ENCODE data around the gene ZMIZ1. TPM values are rescaled to one million over a fixed set of nuclear protein-coding genes. Genes with fewer than 3 reads are reported as not detected.

Gene ZMIZ1
- total RNA-seq, 1 donor from 2014 or later: 11.5 TPM

- Histone ChIP-seq H3K4me1 (ENCODE audit: control insufficient read depth in 3 of 3, insufficient read depth in 3 of 3, low read length in 3 of 3) (peaks cover 12 to 36% (median 25%) of the 10 kb centered on the region in 3 donors), H3K27ac (ENCODE audit: low read depth, low read length) (no peak overlapping the region)
Measured at GRCh38 chr10:79350407-79351154, 281.8 kb downstream of the ZMIZ1 start.

GRCh38 chr10:79351332-79351731, 282.6 kb downstream of the ZMIZ1 start:
- no peak overlapping the region for H3K9ac ChIP-seq (ENCODE audit: low read depth in 1 of 3, low read length in 3 of 3)
- H3K36me3 ChIP-seq (ENCODE audit: control insufficient read depth in 3 of 3, insufficient read depth in 3 of 3, low read length in 3 of 3): peaks cover 53 to 68% (median 55%) of the 10 kb centered on the region in 3 donors
- peaks cover 12 to 36% (median 25%) of the 10 kb centered on the region in 3 donors for H3K4me1 ChIP-seq (ENCODE audit: control insufficient read depth in 3 of 3, insufficient read depth in 3 of 3, low read length in 3 of 3)
- no peak overlapping the region for H3K27ac ChIP-seq (ENCODE audit: low read depth, low read length)
- H3K27me3 ChIP-seq (ENCODE audit: control insufficient read depth in 3 of 3, insufficient read depth in 3 of 3, low read length in 3 of 3): no peaks in the 10 kb centered on the region
- no peak overlapping the region for H3K4me3 ChIP-seq (ENCODE audit: low read length in 3 of 3)
- no peaks in the 10 kb centered on the region for H3K9me3 ChIP-seq (ENCODE audit: control insufficient read depth in 3 of 3, low read length in 3 of 3)

More at GRCh38 chr10:79350407-79351154, 281.8 kb downstream of the ZMIZ1 start:
- no peaks in the 10 kb centered on the region for H3K9me3 ChIP-seq (ENCODE audit: control insufficient read depth in 3 of 3, low read length in 3 of 3)
- no peak overlapping the region for H3K4me3 ChIP-seq (ENCODE audit: low read length in 3 of 3)
- peaks cover 53 to 61% (median 55%) of the 10 kb centered on the region in 3 donors for H3K36me3 ChIP-seq (ENCODE audit: control insufficient read depth in 3 of 3, insufficient read depth in 3 of 3, low read length in 3 of 3)
- H3K9ac ChIP-seq (ENCODE audit: low read depth in 1 of 3, low read length in 3 of 3): no peak overlapping the region
- H3K27me3 ChIP-seq (ENCODE audit: control insufficient read depth in 3 of 3, insufficient read depth in 3 of 3, low read length in 3 of 3): no peaks in the 10 kb centered on the region

GRCh38 chr10:79352035-79352877, 283.5 kb downstream of the ZMIZ1 start:
- Histone ChIP-seq H3K27me3 (ENCODE audit: control insufficient read depth in 3 of 3, insufficient read depth in 3 of 3, low read length in 3 of 3) (no peaks in the 10 kb centered on the region), H3K27ac (ENCODE audit: low read depth, low read length) (no peak overlapping the region), H3K4me3 (ENCODE audit: low read length in 3 of 3) (no peak overlapping the region), H3K9ac (ENCODE audit: low read depth in 1 of 3, low read length in 3 of 3) (no peak overlapping the region), H3K4me1 (ENCODE audit: control insufficient read depth in 3 of 3, insufficient read depth in 3 of 3, low read length in 3 of 3) (peaks cover 9 to 32% (median 21%) of the 10 kb centered on the region in 3 donors), H3K9me3 (ENCODE audit: control insufficient read depth in 3 of 3, low read length in 3 of 3) (no peaks in the 10 kb centered on the region), H3K36me3 (ENCODE audit: control insufficient read depth in 3 of 3, insufficient read depth in 3 of 3, low read length in 3 of 3) (peaks cover 54 to 73% (median 55%) of the 10 kb centered on the region in 3 donors)

DNA sequence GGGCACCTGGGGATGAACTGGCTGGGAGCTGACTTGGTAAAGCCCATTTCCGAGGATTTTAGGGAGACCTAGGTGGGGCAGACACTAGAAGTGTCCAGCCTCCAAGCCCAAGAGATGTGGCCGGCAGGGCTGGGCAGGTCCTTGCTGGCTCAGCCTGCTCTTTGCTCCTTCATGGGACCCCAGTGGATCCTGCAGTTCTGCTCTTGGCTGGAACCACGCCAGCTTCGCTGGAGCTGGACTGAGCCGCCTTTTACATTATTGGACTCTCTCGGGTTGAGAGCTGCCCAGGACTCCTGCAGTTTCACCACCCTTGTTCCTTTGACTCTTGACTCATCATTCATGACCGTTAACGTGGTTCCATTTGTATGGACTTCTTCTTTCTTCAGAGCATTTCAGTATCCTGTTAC, 284.2 kb downstream of the ZMIZ1 start:
- Histone ChIP-seq H3K4me1 (ENCODE audit: control insufficient read depth in 3 of 3, insufficient read depth in 3 of 3, low read length in 3 of 3) (peaks cover 5 to 28% (median 17%) of the 10 kb centered on the region in 3 donors), H3K27ac (ENCODE audit: low read depth, low read length) (no peak overlapping the region), H3K9me3 (ENCODE audit: control insufficient read depth in 3 of 3, low read length in 3 of 3) (no peaks in the 10 kb centered on the region), H3K27me3 (ENCODE audit: control insufficient read depth in 3 of 3, insufficient read depth in 3 of 3, low read length in 3 of 3) (no peaks in the 10 kb centered on the region), H3K36me3 (ENCODE audit: control insufficient read depth in 3 of 3, insufficient read depth in 3 of 3, low read length in 3 of 3) (peaks cover 55 to 73% (median 56%) of the 10 kb centered on the region in 3 donors), H3K9ac (ENCODE audit: low read depth in 1 of 3, low read length in 3 of 3) (no peak overlapping the region), H3K4me3 (ENCODE audit: low read length in 3 of 3) (no peak overlapping the region)

DNA sequence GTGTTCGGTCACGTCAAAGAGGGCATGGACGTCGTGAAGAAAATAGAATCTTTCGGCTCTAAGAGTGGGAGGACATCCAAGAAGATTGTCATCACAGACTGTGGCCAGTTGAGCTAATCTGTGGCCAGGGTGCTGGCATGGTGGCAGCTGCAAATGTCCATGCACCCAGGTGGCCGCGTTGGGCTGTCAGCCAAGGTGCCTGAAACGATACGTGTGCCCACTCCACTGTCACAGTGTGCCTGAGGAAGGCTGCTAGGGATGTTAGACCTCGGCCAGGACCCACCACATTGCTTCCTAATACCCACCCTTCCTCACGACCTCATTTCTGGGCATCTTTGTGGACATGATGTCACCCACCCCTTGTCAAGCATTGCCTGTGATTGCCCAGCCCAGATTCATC, 285.0 kb downstream of the ZMIZ1 start:
- Histone ChIP-seq H3K27me3 (ENCODE audit: control insufficient read depth in 3 of 3, insufficient read depth in 3 of 3, low read length in 3 of 3) (no peaks in the 10 kb centered on the region), H3K36me3 (ENCODE audit: control insufficient read depth in 3 of 3, insufficient read depth in 3 of 3, low read length in 3 of 3) (peaks cover 53 to 73% (median 55%) of the 10 kb centered on the region in 3 donors), H3K4me3 (ENCODE audit: low read length in 3 of 3) (no peak overlapping the region), H3K4me1 (ENCODE audit: control insufficient read depth in 3 of 3, insufficient read depth in 3 of 3, low read length in 3 of 3) (peaks cover 0 to 27% (median 15%) of the 10 kb centered on the region in 3 donors), H3K27ac (ENCODE audit: low read depth, low read length) (no peak overlapping the region), H3K9ac (ENCODE audit: low read depth in 1 of 3, low read length in 3 of 3) (no peak overlapping the region), H3K9me3 (ENCODE audit: control insufficient read depth in 3 of 3, low read length in 3 of 3) (no peaks in the 10 kb centered on the region)

GRCh38 chr10:79354141-79354540, 285.4 kb downstream of the ZMIZ1 start:
- Histone ChIP-seq H3K4me3 (ENCODE audit: low read length in 3 of 3) (no peak overlapping the region), H3K27ac (ENCODE audit: low read depth, low read length) (no peak overlapping the region), H3K36me3 (ENCODE audit: control insufficient read depth in 3 of 3, insufficient read depth in 3 of 3, low read length in 3 of 3) (peaks cover 50 to 72% (median 54%) of the 10 kb centered on the region in 3 donors), H3K4me1 (ENCODE audit: control insufficient read depth in 3 of 3, insufficient read depth in 3 of 3, low read length in 3 of 3) (peaks cover 0 to 27% (median 14%) of the 10 kb centered on the region in 3 donors), H3K27me3 (ENCODE audit: control insufficient read depth in 3 of 3, insufficient read depth in 3 of 3, low read length in 3 of 3) (no peaks in the 10 kb centered on the region), H3K9me3 (ENCODE audit: control insufficient read depth in 3 of 3, low read length in 3 of 3) (no peaks in the 10 kb centered on the region), H3K9ac (ENCODE audit: low read depth in 1 of 3, low read length in 3 of 3) (no peak overlapping the region)

- Histone ChIP-seq H3K27me3 (ENCODE audit: control insufficient read depth in 3 of 3, insufficient read depth in 3 of 3, low read length in 3 of 3) (no peaks in the 10 kb centered on the region), H3K4me1 (ENCODE audit: control insufficient read depth in 3 of 3, insufficient read depth in 3 of 3, low read length in 3 of 3) (peaks cover 0 to 23% (median 15%) of the 10 kb centered on the region in 3 donors), H3K27ac (ENCODE audit: low read depth, low read length) (no peak overlapping the region), H3K9me3 (ENCODE audit: control insufficient read depth in 3 of 3, low read length in 3 of 3) (no peaks in the 10 kb centered on the region), H3K36me3 (ENCODE audit: control insufficient read depth in 3 of 3, insufficient read depth in 3 of 3, low read length in 3 of 3) (peaks cover 46 to 68% (median 49%) of the 10 kb centered on the region in 3 donors), H3K4me3 (ENCODE audit: low read length in 3 of 3) (no peak overlapping the region), H3K9ac (ENCODE audit: low read depth in 1 of 3, low read length in 3 of 3) (no peak overlapping the region)
Measured at GRCh38 chr10:79354615-79355014, 285.8 kb downstream of the ZMIZ1 start.

GRCh38 chr10:79355420-79356017, 286.8 kb downstream of the ZMIZ1 start:
- peaks cover 37 to 59% (median 40%) of the 10 kb centered on the region in 3 donors for H3K36me3 ChIP-seq (ENCODE audit: control insufficient read depth in 3 of 3, insufficient read depth in 3 of 3, low read length in 3 of 3)
- no peaks in the 10 kb centered on the region for H3K27me3 ChIP-seq (ENCODE audit: control insufficient read depth in 3 of 3, insufficient read depth in 3 of 3, low read length in 3 of 3)
- peaks cover 0 to 18% (median 15%) of the 10 kb centered on the region in 3 donors for H3K4me1 ChIP-seq (ENCODE audit: control insufficient read depth in 3 of 3, insufficient read depth in 3 of 3, low read length in 3 of 3)
- no peaks in the 10 kb centered on the region for H3K9me3 ChIP-seq (ENCODE audit: control insufficient read depth in 3 of 3, low read length in 3 of 3)
- no peak overlapping the region for H3K27ac ChIP-seq (ENCODE audit: low read depth, low read length)
- no peak overlapping the region for H3K4me3 ChIP-seq (ENCODE audit: low read length in 3 of 3)
- H3K9ac ChIP-seq (ENCODE audit: low read depth in 1 of 3, low read length in 3 of 3): no peak overlapping the region

DNA sequence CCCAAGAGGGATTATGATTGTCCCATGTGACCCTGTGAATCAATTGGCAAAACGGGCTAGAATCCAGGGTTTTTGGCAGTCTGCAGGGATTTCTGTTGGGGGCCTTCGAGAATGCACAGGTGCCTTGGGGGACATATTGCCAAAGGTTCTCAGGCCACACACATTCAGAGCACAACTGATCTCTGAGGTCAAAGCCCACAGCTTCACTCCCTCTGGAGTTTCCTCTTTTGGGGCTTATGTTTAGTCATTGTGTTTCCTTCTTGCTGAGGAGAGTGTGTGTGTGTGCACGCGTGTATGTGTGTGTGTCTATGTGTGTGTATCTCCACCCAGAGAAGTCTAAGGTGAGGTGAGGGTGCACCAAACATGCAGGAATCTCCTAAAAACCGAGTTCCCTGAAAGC, 287.3 kb downstream of the ZMIZ1 start:
- H3K9me3 ChIP-seq (ENCODE audit: control insufficient read depth in 3 of 3, low read length in 3 of 3): no peaks in the 10 kb centered on the region
- peaks cover 33 to 54% (median 35%) of the 10 kb centered on the region in 3 donors for H3K36me3 ChIP-seq (ENCODE audit: control insufficient read depth in 3 of 3, insufficient read depth in 3 of 3, low read length in 3 of 3)
- H3K9ac ChIP-seq (ENCODE audit: low read depth in 1 of 3, low read length in 3 of 3): no peak overlapping the region
- no peak overlapping the region for H3K4me3 ChIP-seq (ENCODE audit: low read length in 3 of 3)
- H3K4me1 ChIP-seq (ENCODE audit: control insufficient read depth in 3 of 3, insufficient read depth in 3 of 3, low read length in 3 of 3): peaks cover 0 to 18% (median 15%) of the 10 kb centered on the region in 3 donors
- H3K27me3 ChIP-seq (ENCODE audit: control insufficient read depth in 3 of 3, insufficient read depth in 3 of 3, low read length in 3 of 3): no peaks in the 10 kb centered on the region
- no peak overlapping the region for H3K27ac ChIP-seq (ENCODE audit: low read depth, low read length)

All from skeletal muscle tissue (tissue), 4 donors.